CD14-positive monocyte (primary cell): ENCODE data around the gene DESI2. TPM values are rescaled to one million over a fixed set of nuclear protein-coding genes. Genes with fewer than 3 reads are reported as not detected.

Source experiments
- DNase-seq, 3 donors: peaks; one replicate each; pipeline ENCODE4 v3.0.0-alpha.2; 2011 to 2022
- H2AFZ ChIP-seq: 2 replicates; pipeline ENCODE4 v1.6.0; 2012; ENCODE audit warnings: mild to moderate bottlenecking, low read depth, low read length, inconsistent platforms; ENCODE audit not compliant: insufficient read depth, poor library complexity, severe bottlenecking
- H3K27ac ChIP-seq, 2 donors: 1 replicate in 1 of 2; 2 replicates in 1 of 2; pipeline ENCODE4 v1.5.1; 2012 to 2013; ENCODE audit warnings: low read length in 2 of 2, control low read depth in 1 of 2, inconsistent platforms in 1 of 2, low read depth in 1 of 2, mild to moderate bottlenecking in 1 of 2
- H3K27me3 ChIP-seq, 2 donors: one replicate each; pipeline versions ENCODE4 v1.6.0 to v1.6.1; 2011 to 2013; ENCODE audit warnings: low read length in 2 of 2; ENCODE audit not compliant: control insufficient read depth in 2 of 2, insufficient read depth in 2 of 2
- H3K36me3 ChIP-seq, 2 donors: replicated peaks in 1 of 2; 1 replicate in 1 of 2; 2 replicates in 1 of 2; pipeline versions ENCODE4 v1.5.1 to v1.6.1; 2012 to 2013; ENCODE audit warnings: low read length in 2 of 2, control low read depth in 1 of 2, inconsistent platforms in 1 of 2, mild to moderate bottlenecking in 1 of 2; ENCODE audit not compliant: insufficient read depth in 2 of 2, control insufficient read depth in 1 of 2
- H3K4me1 ChIP-seq, 2 donors: 1 replicate in 1 of 2; 2 replicates in 1 of 2; pipeline versions ENCODE4 v1.5.1 to v1.6.1; 2012 to 2013; ENCODE audit warnings: low read length in 2 of 2, control low read depth in 1 of 2, inconsistent platforms in 1 of 2, mild to moderate bottlenecking in 1 of 2, moderate library complexity in 1 of 2; ENCODE audit not compliant: insufficient read depth in 2 of 2, control insufficient read depth in 1 of 2
- H3K4me2 ChIP-seq: replicated peaks from 2 replicates; pipeline ENCODE3; 2012; ENCODE audit warnings: low read length, moderate library complexity, mild to moderate bottlenecking; ENCODE audit not compliant: poor library complexity, severe bottlenecking; ENCODE audit errors: extremely low read depth
- H3K4me3 ChIP-seq, 3 experiments: fragments of 200-600 bp in 1 of 3; sonication (generic) in 1 of 3; replicated peaks in 1 of 3; 1 replicate in 2 of 3; 2 replicates in 1 of 3; pipeline ENCODE4 v1.5.1; 2011 to 2013; ENCODE audit warnings: low read length in 3 of 3, mild to moderate bottlenecking in 3 of 3, control low read depth in 2 of 3, low read depth in 2 of 3, inconsistent platforms in 1 of 3, moderate library complexity in 1 of 3
- H3K79me2 ChIP-seq: 2 replicates; pipeline ENCODE4 v1.6.0; 2012; ENCODE audit warnings: mild to moderate bottlenecking, control low read depth, inconsistent platforms, low read length, moderate library complexity; ENCODE audit not compliant: insufficient read depth
- H3K9ac ChIP-seq: 2 replicates; pipeline ENCODE4 v1.6.0; 2017; ENCODE audit warnings: low read length, mild to moderate bottlenecking; ENCODE audit not compliant: insufficient read depth, poor library complexity, severe bottlenecking
- H3K9me3 ChIP-seq, 2 donors: replicated peaks in 1 of 2; 1 replicate in 1 of 2; 2 replicates in 1 of 2; pipeline versions ENCODE4 v1.5.1 to v1.6.1; 2012 to 2013; ENCODE audit warnings: low read length in 2 of 2, control low read depth in 1 of 2; ENCODE audit not compliant: control insufficient read depth in 1 of 2, insufficient read depth in 1 of 2
- H4K20me1 ChIP-seq: 2 replicates; pipeline ENCODE4 v1.6.0; 2012; ENCODE audit warnings: mild to moderate bottlenecking, low read length, control low read depth, moderate library complexity; ENCODE audit not compliant: insufficient read depth
- H3K27ac Mint-ChIP-seq, 7 donors: one replicate each; pipeline ENCODE4 v1.8.0; 2020; ENCODE audit warnings: mild to moderate bottlenecking in 7 of 7, mixed read lengths in 7 of 7, moderate library complexity in 6 of 7, inconsistent platforms in 2 of 7
- H3K27me3 Mint-ChIP-seq, 3 donors: one replicate each; pipeline ENCODE4 v1.8.0; 2021 to 2022; ENCODE audit warnings: low read depth in 3 of 3, mild to moderate bottlenecking in 3 of 3, mixed read lengths in 3 of 3, moderate library complexity in 3 of 3, inconsistent platforms in 1 of 3
- H3K36me3 Mint-ChIP-seq, 2 donors: one replicate each; pipeline ENCODE4 v1.8.0; 2020; ENCODE audit warnings: mixed read lengths in 2 of 2, inconsistent platforms in 1 of 2, mild to moderate bottlenecking in 1 of 2
- H3K4me1 Mint-ChIP-seq: one replicate; pipeline ENCODE4 v1.8.0; 2020; ENCODE audit warnings: mild to moderate bottlenecking, mixed read lengths
- H3K4me3 Mint-ChIP-seq, 2 donors: one replicate each; pipeline ENCODE4 v1.8.0; 2020; ENCODE audit warnings: mild to moderate bottlenecking in 2 of 2, mixed read lengths in 2 of 2, moderate library complexity in 1 of 2
- H3K9me3 Mint-ChIP-seq, 7 donors: one replicate each; pipeline ENCODE4 v1.8.0; 2020 to 2022; ENCODE audit warnings: mixed read lengths in 7 of 7, mild to moderate bottlenecking in 6 of 7, moderate library complexity in 6 of 7, inconsistent platforms in 2 of 7
- whole genome bisulfite sequencing: methylation state at CpG from one replicate; pipeline ENCODE4 v1.1.5; 2013; ENCODE audit warnings: missing lambda C conversion rate; ENCODE audit not compliant: insufficient coverage; 5-methylcytosine and 5-hydroxymethylcytosine counted together
- intact Hi-C, 2 donors: fragments of 100-400 bp; cut with micrococcal nuclease; formaldehyde crosslinking; loops; one replicate each; pipeline versions ENCODE4 v1.15.0 to v1.15.1; 2023
- polyA plus RNA-seq, 3 donors: library from polyadenylated mRNA; depleted of rRNA in 1 of 3; unstranded in 2 of 3; stranded (reverse) in 1 of 3; fragments of 300-500 nt in 2 of 3; fragments of >200 nt in 1 of 3; fragmentation: Illumina TruSeq in 2 of 3; gene quantifications; 1 replicate in 2 of 3; 2 replicates in 1 of 3; pipeline ENCODE4 v1.2.3, GENCODE V29; 2012 to 2021
- TF ChIP-seq, protein P1 (sequence below): fragments of 200-600 bp; IDR thresholded peaks from one replicate; pipeline ENCODE4 v1.8.0; 2022; ENCODE audit warnings: antibody characterized with exemption, mild to moderate bottlenecking

DESI2 gene
- polyA plus RNA-seq, 3 donors, result 10.5 to 12.0 (median 11.2) TPM

DNA sequence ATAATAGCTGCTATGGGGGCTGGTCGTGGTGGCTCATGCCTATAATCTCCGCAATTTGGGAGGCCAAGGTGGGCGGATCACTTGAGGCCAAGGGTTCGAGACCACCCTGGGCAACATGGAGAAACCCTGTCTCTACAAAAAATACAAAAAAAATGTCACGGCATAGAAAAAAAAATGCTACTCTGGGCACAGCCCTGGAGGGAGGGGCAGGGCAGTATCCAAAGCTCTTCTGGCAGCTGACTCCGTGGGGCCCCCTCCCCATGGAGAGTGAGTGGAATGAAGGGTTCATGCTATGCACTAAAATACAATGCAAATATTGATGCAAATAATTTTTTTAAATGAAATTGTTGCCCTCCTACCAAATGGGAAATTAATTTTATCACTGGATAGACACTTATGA, 78.7 kb downstream of the DESI2 start:
- DNase-seq, result no peak
- Mint-ChIP-seq H3K4me3 (peak overlapping the region in 1 of 2 donors; percentile 89), H3K36me3 (peaks cover 0 to 7% of the 10 kb centered on the region in 2 donors), H3K9me3 (peaks cover 3 to 25% (median 13%) of the 10 kb centered on the region in 7 donors), H3K27ac (no peak overlapping the region), H3K4me1 (peaks cover 15% of the 10 kb centered on the region), H3K27me3 (peaks cover 37 to 47% (median 46%) of the 10 kb centered on the region in 3 donors)
- Histone ChIP-seq H3K36me3 (no peaks in the 10 kb centered on the region), H3K4me3 (no peak overlapping the region), H3K9me3 (peaks cover 4 to 8% of the 10 kb centered on the region in 2 donors), H4K20me1 (no peaks in the 10 kb centered on the region), H3K9ac (no peak overlapping the region), H3K79me2 (no peaks in the 10 kb centered on the region), H2AFZ (no peak overlapping the region), H3K4me2 (no peak overlapping the region), H3K4me1 (peaks cover 13 to 16% of the 10 kb centered on the region in 2 donors), H3K27ac (no peak overlapping the region), H3K27me3 (peaks cover 11 to 34% of the 10 kb centered on the region in 2 donors)
- intact Hi-C loops, result no loop called here
- TF ChIP-seq, protein P1, sequence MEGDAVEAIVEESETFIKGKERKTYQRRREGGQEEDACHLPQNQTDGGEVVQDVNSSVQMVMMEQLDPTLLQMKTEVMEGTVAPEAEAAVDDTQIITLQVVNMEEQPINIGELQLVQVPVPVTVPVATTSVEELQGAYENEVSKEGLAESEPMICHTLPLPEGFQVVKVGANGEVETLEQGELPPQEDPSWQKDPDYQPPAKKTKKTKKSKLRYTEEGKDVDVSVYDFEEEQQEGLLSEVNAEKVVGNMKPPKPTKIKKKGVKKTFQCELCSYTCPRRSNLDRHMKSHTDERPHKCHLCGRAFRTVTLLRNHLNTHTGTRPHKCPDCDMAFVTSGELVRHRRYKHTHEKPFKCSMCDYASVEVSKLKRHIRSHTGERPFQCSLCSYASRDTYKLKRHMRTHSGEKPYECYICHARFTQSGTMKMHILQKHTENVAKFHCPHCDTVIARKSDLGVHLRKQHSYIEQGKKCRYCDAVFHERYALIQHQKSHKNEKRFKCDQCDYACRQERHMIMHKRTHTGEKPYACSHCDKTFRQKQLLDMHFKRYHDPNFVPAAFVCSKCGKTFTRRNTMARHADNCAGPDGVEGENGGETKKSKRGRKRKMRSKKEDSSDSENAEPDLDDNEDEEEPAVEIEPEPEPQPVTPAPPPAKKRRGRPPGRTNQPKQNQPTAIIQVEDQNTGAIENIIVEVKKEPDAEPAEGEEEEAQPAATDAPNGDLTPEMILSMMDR, result no peak
- WGBS, result no CpG with 5 or more reads among the region's 6 CpGs

DNA sequence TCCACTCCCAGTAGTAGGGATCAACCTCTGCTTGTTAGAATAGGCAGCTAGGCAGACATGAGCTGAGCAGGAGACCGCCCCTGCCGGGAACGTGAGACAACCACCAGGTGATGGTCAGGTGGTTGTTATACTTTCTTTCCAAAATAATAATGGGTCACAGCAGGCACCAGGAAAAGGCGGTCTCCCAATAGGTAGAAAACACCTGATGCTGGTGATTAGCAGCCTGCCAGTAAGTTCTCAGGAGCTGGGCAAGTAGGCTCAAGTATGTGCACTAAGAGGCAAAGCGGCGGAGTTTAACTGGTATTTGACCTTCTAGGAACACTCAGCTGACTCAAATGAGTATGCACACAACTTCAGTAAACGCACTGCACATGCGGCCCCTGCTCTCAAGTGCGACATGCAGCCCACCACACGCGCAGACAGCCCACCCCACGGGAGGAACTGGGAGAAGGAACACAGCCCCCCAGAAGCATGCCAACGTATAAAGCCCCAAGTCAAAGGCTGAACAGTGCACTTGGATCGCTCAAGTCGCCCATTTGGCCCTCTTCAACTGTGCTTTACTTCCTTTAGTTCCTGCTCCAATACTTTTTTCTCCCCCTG, 80.0 kb downstream of the DESI2 start:
- H3K4me3 Mint-ChIP-seq, result peak overlapping the region in 1 of 2 donors; percentile 36
- no peak for DNase-seq
- peaks cover 37 to 49% (median 46%) of the 10 kb centered on the region in 3 donors for H3K27me3 Mint-ChIP-seq

More for the DNA sequence above, 80.0 kb downstream of the DESI2 start:
- Histone ChIP-seq H3K4me2 (no peak overlapping the region), H2AFZ (no peak overlapping the region), H3K27ac (no peak overlapping the region), H3K4me3 (no peak overlapping the region), H4K20me1 (no peaks in the 10 kb centered on the region), H3K27me3 (peaks cover 11 to 34% of the 10 kb centered on the region in 2 donors), H3K79me2 (no peaks in the 10 kb centered on the region), H3K9me3 (peaks cover 4 to 8% of the 10 kb centered on the region in 2 donors), H3K4me1 (peaks cover 13 to 16% of the 10 kb centered on the region in 2 donors), H3K9ac (no peak overlapping the region), H3K36me3 (no peaks in the 10 kb centered on the region)
- Mint-ChIP-seq H3K36me3 (peaks cover 0 to 7% of the 10 kb centered on the region in 2 donors), H3K27ac (no peak overlapping the region), H3K4me1 (peaks cover 15% of the 10 kb centered on the region), H3K9me3 (peaks cover 3 to 25% (median 13%) of the 10 kb centered on the region in 7 donors)
- 92% methylated on average over 12 of the region's 15 CpGs for WGBS
- intact Hi-C loops, result no loop called here
- TF ChIP-seq, protein P1, result no peak
